ENCODE data around the gene TMEM255B.

The TMEM255B gene

DNA sequence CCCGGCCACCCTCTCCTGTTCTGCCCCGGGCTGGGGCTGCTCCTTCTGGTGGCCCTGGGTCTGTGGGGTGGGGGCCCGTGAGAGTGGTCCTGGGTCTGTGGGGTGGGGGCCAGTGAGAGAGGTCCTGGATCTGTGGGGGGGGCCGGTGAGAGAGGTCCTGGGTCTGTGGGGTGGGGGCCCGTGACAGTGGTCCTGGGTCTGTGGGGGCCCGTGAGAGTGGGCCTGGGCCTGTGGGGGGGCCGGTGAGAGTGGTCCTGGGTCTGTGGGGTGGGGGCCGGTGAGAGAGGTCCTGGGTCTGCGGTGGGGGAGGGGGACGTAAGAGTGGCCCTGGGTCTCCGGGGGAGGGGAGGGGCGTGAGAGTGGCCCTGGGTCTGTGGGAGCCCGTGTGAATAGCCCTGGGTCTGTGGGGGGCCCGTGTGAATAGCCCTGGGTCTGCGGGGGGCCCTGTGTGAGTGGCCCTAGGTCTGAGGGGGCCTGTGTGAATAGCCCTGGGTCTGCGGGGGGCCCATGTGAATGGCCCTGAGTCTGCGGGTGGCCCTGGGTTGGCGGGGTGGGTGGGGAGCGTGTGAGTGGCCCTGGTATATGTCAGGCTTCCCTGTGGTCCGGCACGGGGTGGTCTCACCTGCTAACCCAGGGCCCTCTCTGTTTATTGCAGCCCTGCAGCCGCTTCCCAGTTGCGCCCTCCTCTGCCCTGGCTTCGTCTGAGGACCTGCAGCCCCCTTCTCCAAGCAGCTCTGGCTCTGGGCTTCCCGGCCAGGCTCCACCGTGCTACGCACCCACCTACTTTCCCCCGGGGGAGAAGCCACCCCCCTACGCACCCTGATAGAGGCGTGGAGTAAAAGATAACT is 52.3 kb downstream of the TMEM255B start:
- no peak for DNase-seq (ENCODE audit: low read depth)
- TF ChIP-seq, protein P1, sequence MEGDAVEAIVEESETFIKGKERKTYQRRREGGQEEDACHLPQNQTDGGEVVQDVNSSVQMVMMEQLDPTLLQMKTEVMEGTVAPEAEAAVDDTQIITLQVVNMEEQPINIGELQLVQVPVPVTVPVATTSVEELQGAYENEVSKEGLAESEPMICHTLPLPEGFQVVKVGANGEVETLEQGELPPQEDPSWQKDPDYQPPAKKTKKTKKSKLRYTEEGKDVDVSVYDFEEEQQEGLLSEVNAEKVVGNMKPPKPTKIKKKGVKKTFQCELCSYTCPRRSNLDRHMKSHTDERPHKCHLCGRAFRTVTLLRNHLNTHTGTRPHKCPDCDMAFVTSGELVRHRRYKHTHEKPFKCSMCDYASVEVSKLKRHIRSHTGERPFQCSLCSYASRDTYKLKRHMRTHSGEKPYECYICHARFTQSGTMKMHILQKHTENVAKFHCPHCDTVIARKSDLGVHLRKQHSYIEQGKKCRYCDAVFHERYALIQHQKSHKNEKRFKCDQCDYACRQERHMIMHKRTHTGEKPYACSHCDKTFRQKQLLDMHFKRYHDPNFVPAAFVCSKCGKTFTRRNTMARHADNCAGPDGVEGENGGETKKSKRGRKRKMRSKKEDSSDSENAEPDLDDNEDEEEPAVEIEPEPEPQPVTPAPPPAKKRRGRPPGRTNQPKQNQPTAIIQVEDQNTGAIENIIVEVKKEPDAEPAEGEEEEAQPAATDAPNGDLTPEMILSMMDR (IDR thresholded peaks at IDR 0.05; ENCODE audit: control insufficient read depth, extremely low read depth, insufficient read depth): no peak

DNA sequence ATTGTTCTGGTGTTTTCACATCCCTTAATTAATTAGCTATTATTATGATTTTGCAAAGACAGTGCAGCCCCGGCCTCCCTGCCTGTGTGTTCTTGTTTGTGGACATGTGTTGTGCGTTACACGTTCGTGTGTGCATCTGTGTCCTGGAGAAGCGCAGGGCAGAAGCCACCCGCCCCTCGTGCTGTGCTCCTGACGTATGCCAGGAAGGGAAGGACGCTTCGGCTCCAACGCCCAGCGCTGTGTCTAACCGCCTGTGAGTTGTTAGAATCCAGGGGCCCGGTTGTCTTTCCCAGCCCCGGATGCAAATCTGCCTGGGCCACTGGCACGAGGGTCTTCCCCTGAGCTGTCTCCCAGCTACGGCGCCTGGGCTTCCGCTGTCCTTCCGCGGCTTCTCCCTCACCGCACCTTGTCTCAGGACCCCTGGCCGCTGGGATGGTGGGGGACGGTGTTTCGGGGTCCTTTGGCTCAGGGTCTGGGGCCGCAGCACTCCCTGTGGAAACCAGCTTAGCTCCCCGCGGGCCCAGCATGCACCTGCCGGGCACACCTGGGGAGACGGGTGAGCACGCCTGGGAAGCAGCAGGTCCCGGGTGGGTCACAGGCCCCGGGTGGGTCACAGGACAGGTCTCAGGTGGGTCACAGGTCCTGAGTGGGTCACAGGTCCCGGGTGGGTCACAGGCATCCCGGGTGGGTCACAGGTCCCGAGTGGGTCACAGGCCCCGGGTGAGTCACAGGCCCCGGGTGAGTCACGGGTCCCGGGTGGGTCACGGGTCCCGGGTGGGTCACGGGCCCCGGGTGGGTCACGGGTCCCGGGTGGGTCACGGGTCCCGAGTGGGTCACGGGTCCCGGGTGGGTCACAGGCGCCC is 53.4 kb downstream of the TMEM255B start:
- TF ChIP-seq, protein P1 (IDR thresholded peaks at IDR 0.05; ENCODE audit: control insufficient read depth, extremely low read depth, insufficient read depth): no peak
- no peak for DNase-seq (ENCODE audit: low read depth)
- no peak overlapping the region for H3K4me3 ChIP-seq (ENCODE audit: low read depth, low read length)

More for the DNA sequence above, 52.3 kb downstream of the TMEM255B start:
- no peak overlapping the region for H3K4me3 ChIP-seq (ENCODE audit: low read depth, low read length)

DNA sequence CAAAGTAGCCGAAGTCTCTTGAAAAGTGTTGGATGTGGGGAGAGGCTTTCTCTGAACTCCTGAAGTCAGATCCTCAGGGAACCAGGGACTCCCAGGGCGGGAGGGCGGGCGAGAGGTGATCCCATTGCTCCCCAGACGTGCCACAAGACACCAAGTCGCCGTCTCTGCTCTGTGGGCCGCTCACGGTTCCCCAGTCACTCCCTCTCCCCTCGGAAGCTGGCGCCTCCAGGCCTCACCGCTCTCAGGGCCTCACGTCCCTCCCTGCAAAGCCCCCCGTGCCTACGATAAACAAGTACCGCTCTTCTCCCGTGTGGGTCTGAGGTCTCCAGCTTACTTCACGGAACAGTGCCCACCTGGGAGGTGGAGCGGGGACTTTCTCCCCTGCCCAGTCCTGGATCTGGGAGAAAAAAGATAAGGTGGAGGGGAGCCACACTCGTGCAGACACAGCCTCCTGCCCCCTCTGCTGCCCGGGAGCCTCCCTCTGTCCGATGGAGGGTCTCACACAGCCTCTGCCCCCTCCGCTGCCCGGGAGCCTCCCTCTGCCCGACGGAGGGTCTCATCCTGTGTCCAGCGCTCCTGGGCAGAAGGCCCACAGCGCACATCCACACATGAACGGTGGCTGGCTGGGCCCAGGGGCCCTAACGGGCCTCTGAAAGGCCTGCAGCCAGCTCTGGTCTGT is 54.2 kb downstream of the TMEM255B start:
- no peak for DNase-seq (ENCODE audit: low read depth)
- H3K4me3 ChIP-seq (ENCODE audit: low read depth, low read length): no peak overlapping the region
- TF ChIP-seq, protein P1 (IDR thresholded peaks at IDR 0.05; ENCODE audit: control insufficient read depth, extremely low read depth, insufficient read depth): no peak

DNA sequence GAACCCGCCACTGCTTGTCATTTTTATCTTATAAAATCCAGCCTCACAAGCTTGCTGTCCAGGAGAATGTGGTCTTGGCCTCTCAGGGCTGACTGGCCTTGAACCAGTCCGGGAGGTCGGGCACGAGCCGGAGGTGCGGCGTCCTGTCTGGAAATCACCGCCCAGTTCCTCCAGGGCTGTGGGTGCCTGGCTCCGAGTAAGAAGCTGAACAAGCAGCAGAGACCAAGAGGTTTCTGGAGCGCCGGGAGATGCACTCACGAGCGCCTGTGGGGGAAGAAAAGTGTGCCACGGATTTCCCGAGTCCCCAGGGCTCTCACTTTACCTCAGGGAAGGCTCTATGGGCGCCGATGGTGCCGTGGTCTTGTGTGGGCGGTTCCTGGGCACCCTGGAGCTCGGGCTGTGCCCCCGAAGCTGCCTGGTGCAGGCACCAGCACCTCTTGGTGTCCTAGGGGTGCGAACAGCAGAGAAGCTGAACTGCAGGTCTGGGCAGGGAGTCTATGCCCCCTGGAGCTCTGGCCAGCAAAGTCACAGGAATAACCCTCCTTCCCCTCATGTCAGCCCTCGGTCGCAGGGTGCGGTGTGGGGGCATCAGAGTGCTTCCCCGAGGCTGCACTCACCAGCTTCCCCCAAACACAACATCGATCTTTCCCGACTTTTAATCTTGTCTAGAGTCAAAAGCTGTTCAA is 54.9 kb downstream of the TMEM255B start:
- TF ChIP-seq, protein P1 (IDR thresholded peaks at IDR 0.05; ENCODE audit: control insufficient read depth, extremely low read depth, insufficient read depth): no peak
- H3K4me3 ChIP-seq (ENCODE audit: low read depth, low read length): no peak overlapping the region
- no peak for DNase-seq (ENCODE audit: low read depth)

DNA sequence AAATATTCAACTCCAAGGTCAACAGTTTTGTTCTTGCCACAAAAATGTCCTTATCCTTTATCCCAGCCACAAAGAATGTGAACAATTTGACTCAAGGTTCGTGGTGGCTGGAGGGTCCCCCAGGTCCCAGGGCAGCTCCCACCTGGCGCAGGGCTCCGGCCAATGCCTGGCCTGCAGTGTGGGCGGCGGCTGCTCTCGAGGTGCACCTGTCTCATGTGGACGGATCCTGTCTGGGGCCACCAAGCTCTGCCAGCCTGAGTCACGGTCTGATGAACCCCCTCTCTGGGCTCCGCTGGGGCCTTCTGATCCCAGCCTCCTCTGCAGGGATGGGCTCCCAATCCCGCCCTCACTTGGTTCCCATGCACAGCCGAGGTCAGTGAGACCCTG is 55.4 kb downstream of the TMEM255B start:
- DNase-seq (ENCODE audit: low read depth): no peak
- no peak overlapping the region for H3K4me3 ChIP-seq (ENCODE audit: low read depth, low read length)
- TF ChIP-seq, protein P1 (IDR thresholded peaks at IDR 0.05; ENCODE audit: control insufficient read depth, extremely low read depth, insufficient read depth): no peak

Measured in LNCaP clone FGC (cell line).